ENCODE results near the gene RBM41. TPM values are rescaled to one million over a fixed set of nuclear protein-coding genes. Genes with fewer than 3 reads are reported as not detected.

The RBM41 gene
- total and polyA plus RNA-seq, 2 experiments from 2014 or later, result 40.7 to 43.5 TPM

DNA sequence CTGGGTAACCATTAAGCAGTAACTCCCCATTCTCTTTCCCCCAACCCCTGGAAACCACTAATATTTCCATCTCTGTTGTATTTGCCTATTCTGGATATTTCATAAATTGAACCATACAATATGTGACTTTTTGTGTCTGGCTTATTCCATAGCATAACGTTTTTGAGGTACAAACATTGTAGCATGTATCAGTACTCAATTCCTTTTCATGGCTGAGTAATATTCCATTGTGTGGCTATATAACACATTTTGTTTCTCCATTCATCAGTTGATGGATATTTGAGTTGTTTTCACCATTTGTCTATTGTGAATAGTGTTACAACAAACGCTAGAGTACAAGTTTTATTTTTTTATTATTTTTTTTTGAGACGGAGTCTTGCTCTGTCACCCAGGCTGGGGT, 63.6 kb downstream of the RBM41 start:
- no peaks in the 10 kb centered on the region for H3K4me1 ChIP-seq (ENCODE audit: low read depth)
- no peaks in the 10 kb centered on the region for H3K36me3 ChIP-seq
- no peaks in the 10 kb centered on the region for H3K9me3 ChIP-seq (ENCODE audit: low read depth)
- H3K27ac ChIP-seq, result no peak overlapping the region
- no peaks in the 10 kb centered on the region for H3K27me3 ChIP-seq
- H3K4me3 ChIP-seq, result no peak overlapping the region
- no peak for TF ChIP-seq CTCF (IDR thresholded peaks at IDR 0.05; ENCODE audit: low read depth, low read length)
- DNase-seq (ENCODE audit: low read depth in 1 of 2, low spot score in 1 of 2), result no peak

- no peak for TF ChIP-seq CTCF (IDR thresholded peaks at IDR 0.05; ENCODE audit: low read depth, low read length)
- Histone ChIP-seq H3K36me3 (no peaks in the 10 kb centered on the region), H3K27ac (no peak overlapping the region), H3K27me3 (no peaks in the 10 kb centered on the region), H3K4me1 (ENCODE audit: low read depth) (no peaks in the 10 kb centered on the region), H3K4me3 (no peak overlapping the region), H3K9me3 (ENCODE audit: low read depth) (no peaks in the 10 kb centered on the region)
- no peak for DNase-seq (ENCODE audit: low read depth in 1 of 2, low spot score in 1 of 2)
Observed at GRCh38 chrX:107050195-107050709, 68.4 kb downstream of the RBM41 start.

DNA sequence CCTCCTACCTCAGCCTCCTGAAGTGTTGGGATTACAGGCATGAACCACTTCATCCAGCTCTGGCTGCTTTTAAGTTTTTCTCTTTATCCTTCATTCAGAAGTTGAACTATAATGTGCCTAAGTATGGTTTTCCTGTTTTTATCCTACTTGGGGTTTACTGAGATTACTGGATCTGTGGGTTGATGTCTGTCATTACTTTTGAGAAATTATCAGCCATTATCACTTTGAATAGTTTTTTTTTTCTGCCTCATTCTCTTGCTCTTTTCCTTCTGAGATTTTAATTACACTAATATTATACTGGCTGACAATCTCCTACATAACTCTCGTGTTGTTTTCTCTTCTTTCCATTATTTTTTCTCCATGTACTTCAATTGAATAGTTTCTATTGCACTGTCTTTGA, 71.0 kb downstream of the RBM41 start:
- Histone ChIP-seq H3K4me3 (no peak overlapping the region), H3K4me1 (ENCODE audit: low read depth) (no peaks in the 10 kb centered on the region), H3K36me3 (no peaks in the 10 kb centered on the region), H3K27me3 (no peaks in the 10 kb centered on the region), H3K9me3 (ENCODE audit: low read depth) (no peaks in the 10 kb centered on the region), H3K27ac (no peak overlapping the region)
- no peak for DNase-seq (ENCODE audit: low read depth in 1 of 2, low spot score in 1 of 2)
- no peak for TF ChIP-seq CTCF (IDR thresholded peaks at IDR 0.05; ENCODE audit: low read depth, low read length)

GRCh38 chrX:107029752-107030151, 88.9 kb downstream of the RBM41 start:
- DNase-seq (ENCODE audit: low read depth in 1 of 2, low spot score in 1 of 2), result no peak
- Histone ChIP-seq H3K4me1 (ENCODE audit: low read depth) (no peaks in the 10 kb centered on the region), H3K27me3 (no peaks in the 10 kb centered on the region), H3K27ac (no peak overlapping the region), H3K4me3 (no peak overlapping the region), H3K9me3 (ENCODE audit: low read depth) (no peaks in the 10 kb centered on the region), H3K36me3 (no peaks in the 10 kb centered on the region)
- TF ChIP-seq CTCF (IDR thresholded peaks at IDR 0.05; ENCODE audit: low read depth, low read length), result no peak

- Histone ChIP-seq H3K9me3 (ENCODE audit: low read depth) (no peaks in the 10 kb centered on the region), H3K4me1 (ENCODE audit: low read depth) (no peaks in the 10 kb centered on the region), H3K36me3 (no peaks in the 10 kb centered on the region), H3K4me3 (no peak overlapping the region), H3K27me3 (no peaks in the 10 kb centered on the region), H3K27ac (no peak overlapping the region)
- peak; percentile 47 to 55 for DNase-seq (ENCODE audit: low read depth in 1 of 2, low spot score in 1 of 2)
- TF ChIP-seq CTCF (IDR thresholded peaks at IDR 0.05; ENCODE audit: low read depth, low read length), result peak; percentile 59
Observed at GRCh38 chrX:107025545-107025944, 93.1 kb downstream of the RBM41 start.

- Histone ChIP-seq H3K4me1 (ENCODE audit: low read depth) (no peaks in the 10 kb centered on the region), H3K4me3 (no peak overlapping the region), H3K27ac (no peak overlapping the region), H3K27me3 (no peaks in the 10 kb centered on the region), H3K36me3 (no peaks in the 10 kb centered on the region), H3K9me3 (ENCODE audit: low read depth) (no peaks in the 10 kb centered on the region)
- TF ChIP-seq CTCF (IDR thresholded peaks at IDR 0.05; ENCODE audit: low read depth, low read length), result no peak
- peak in 1 of 2 donors; percentile 34 for DNase-seq (ENCODE audit: low read depth in 1 of 2, low spot score in 1 of 2)
Observed at GRCh38 chrX:107014936-107015335, 103.7 kb downstream of the RBM41 start.
